Activated naive CD8-positive, alpha-beta T cell treated with anti-CD3 and anti-CD28 coated beads, Interleukin-2, amount 10 ng/mL, durations not matched to agents 7 days and 5 days (primary cell): ENCODE data around the gene RPUSD3. TPM values are rescaled to one million over a fixed set of nuclear protein-coding genes. Genes with fewer than 3 reads are reported as not detected.

Experiments used
- ATAC-seq: fragments of 150-1000 bp; cut with Tn5 transposase; one replicate; pipeline ENCODE4 v1.10.0; 2021; ENCODE audit warnings: low read depth, moderate library complexity
- POLR2A ChIA-PET: fragments of 350-600 bp; sonication (Branson Sonifier 250); formaldehyde crosslinking; loops from one replicate; lab custom pipeline; 2021; ENCODE audit warnings: antibody characterized with exemption; lab: Charles Lee
- DNase-seq: peaks from one replicate; pipeline ENCODE4 v3.0.0; 2021
- H3K27ac Mint-ChIP-seq: one replicate; pipeline ENCODE4 v1.8.0; 2022; ENCODE audit warnings: mild to moderate bottlenecking, mixed read lengths
- H3K27me3 Mint-ChIP-seq: one replicate; pipeline ENCODE4 v1.8.0; 2022; ENCODE audit warnings: mild to moderate bottlenecking, moderate library complexity, mixed read lengths
- H3K36me3 Mint-ChIP-seq: one replicate; pipeline ENCODE4 v1.8.0; 2021; ENCODE audit warnings: mild to moderate bottlenecking, mixed read lengths
- H3K4me1 Mint-ChIP-seq: one replicate; pipeline ENCODE4 v1.8.0; 2021; ENCODE audit warnings: mixed read lengths
- H3K4me3 Mint-ChIP-seq: one replicate; pipeline ENCODE4 v1.8.0; 2022; ENCODE audit warnings: mild to moderate bottlenecking, moderate library complexity, mixed read lengths
- H3K9me3 Mint-ChIP-seq: one replicate; pipeline ENCODE4 v1.8.0; 2021; ENCODE audit warnings: mixed read lengths
- total RNA-seq, 2 experiments: library from RNA; stranded (reverse); gene quantifications; one replicate each; pipeline ENCODE4 v1.2.3, GENCODE V29; 2021

Gene RPUSD3
- total RNA-seq, 2 experiments from 2014 or later = 46.3 to 50.8 TPM

- Mint-ChIP-seq H3K27ac (no peak overlapping the region), H3K4me3 (no peak overlapping the region), H3K9me3 (no peaks in the 10 kb centered on the region), H3K27me3 (no peaks in the 10 kb centered on the region), H3K36me3 (peaks cover 24% of the 10 kb centered on the region), H3K4me1 (peaks cover 7% of the 10 kb centered on the region)
- POLR2A ChIA-PET = interaction anchor here (0.9 to 1.3 kb wide), 2 partner anchors 9 to 18 kb away, joined by 3 read pairs; no protein-coding TSS in a partner anchor
- DNase-seq = no peak
- ATAC-seq = no peak
Measured at GRCh38 chr3:9837701-9838582, 5.9 kb downstream of the RPUSD3 start.

- Mint-ChIP-seq H3K27ac (no peak overlapping the region), H3K36me3 (peaks cover 24% of the 10 kb centered on the region), H3K9me3 (no peaks in the 10 kb centered on the region), H3K27me3 (no peaks in the 10 kb centered on the region), H3K4me1 (peaks cover 6% of the 10 kb centered on the region), H3K4me3 (no peak overlapping the region)
- no peak for ATAC-seq
- POLR2A ChIA-PET = no interaction called here
- no peak for DNase-seq
Measured at GRCh38 chr3:9834520-9835380, 9.1 kb downstream of the RPUSD3 start.

- Mint-ChIP-seq H3K27me3 (no peaks in the 10 kb centered on the region), H3K4me3 (no peak overlapping the region), H3K9me3 (no peaks in the 10 kb centered on the region), H3K36me3 (peaks cover 24% of the 10 kb centered on the region), H3K27ac (no peak overlapping the region), H3K4me1 (peaks cover 6% of the 10 kb centered on the region)
- ATAC-seq (no peak), DNase-seq (no peak)
- POLR2A ChIA-PET = interaction anchor here (2.4 kb wide), 1 partner anchor 25 kb away, joined by 6 read pairs; no protein-coding TSS in a partner anchor
Measured at GRCh38 chr3:9833078-9833477, 10.7 kb downstream of the RPUSD3 start.

- peak; percentile 51 for ATAC-seq
- no peak overlapping the region for H3K27ac Mint-ChIP-seq
- no peak for DNase-seq
- peaks cover 11% of the 10 kb centered on the region for H3K4me1 Mint-ChIP-seq
- no peaks in the 10 kb centered on the region for H3K27me3 Mint-ChIP-seq
- H3K4me3 Mint-ChIP-seq = no peak overlapping the region
- H3K36me3 Mint-ChIP-seq = peaks cover 17% of the 10 kb centered on the region
- POLR2A ChIA-PET = interaction anchor here (0.5 to 2.4 kb wide), 3 partner anchors 23 to 182 kb away, joined by 3 to 6 read pairs (median 3); no protein-coding TSS in a partner anchor
- H3K9me3 Mint-ChIP-seq = no peaks in the 10 kb centered on the region
Measured at GRCh38 chr3:9831253-9831652, 12.6 kb downstream of the RPUSD3 start.

GRCh38 chr3:9828801-9829755, 14.7 kb downstream of the RPUSD3 start:
- Mint-ChIP-seq H3K4me3 (no peak overlapping the region), H3K27me3 (no peaks in the 10 kb centered on the region), H3K27ac (no peak overlapping the region), H3K9me3 (no peaks in the 10 kb centered on the region), H3K36me3 (peaks cover 5% of the 10 kb centered on the region), H3K4me1 (peaks cover 11% of the 10 kb centered on the region)
- POLR2A ChIA-PET = interaction anchor here (0.6 kb wide), 1 partner anchor 354 kb away, joined by 3 read pairs; no protein-coding TSS in a partner anchor
- DNase-seq (no peak), ATAC-seq (no peak)

- peaks cover 5% of the 10 kb centered on the region for H3K36me3 Mint-ChIP-seq
- H3K4me1 Mint-ChIP-seq = peaks cover 11% of the 10 kb centered on the region
- POLR2A ChIA-PET = interaction anchor here (0.7 to 1.1 kb wide), 4 partner anchors 13 to 62 kb away, joined by 3 to 4 read pairs (median 4); partner anchors contain the start of gene ARPC4
- no peak for DNase-seq
- no peaks in the 10 kb centered on the region for H3K9me3 Mint-ChIP-seq
- no peaks in the 10 kb centered on the region for H3K27me3 Mint-ChIP-seq
- H3K4me3 Mint-ChIP-seq = no peak overlapping the region
- peak overlapping the region; percentile 48 for H3K27ac Mint-ChIP-seq
- peak; percentile 70 for ATAC-seq
Measured at GRCh38 chr3:9826815-9827573, 16.8 kb downstream of the RPUSD3 start.

- ATAC-seq = no peak
- DNase-seq = no peak
- Mint-ChIP-seq H3K27me3 (no peaks in the 10 kb centered on the region), H3K4me1 (peaks cover 6% of the 10 kb centered on the region), H3K27ac (no peak overlapping the region), H3K9me3 (no peaks in the 10 kb centered on the region), H3K4me3 (no peak overlapping the region), H3K36me3 (peaks cover 8% of the 10 kb centered on the region)
- POLR2A ChIA-PET = interaction anchor here (0.6 kb wide), 1 partner anchor 168 kb away, joined by 3 read pairs; no protein-coding TSS in a partner anchor
Measured at GRCh38 chr3:9825451-9826040, 18.3 kb downstream of the RPUSD3 start.

GRCh38 chr3:9820946-9821345, 22.9 kb downstream of the RPUSD3 start:
- DNase-seq (no peak), ATAC-seq (no peak)
- H3K4me1 Mint-ChIP-seq = no peaks in the 10 kb centered on the region
- no peak overlapping the region for H3K27ac Mint-ChIP-seq
- H3K9me3 Mint-ChIP-seq = no peaks in the 10 kb centered on the region
- POLR2A ChIA-PET = interaction anchor here (1.0 kb wide), 1 partner anchor 17 kb away, joined by 3 read pairs; no protein-coding TSS in a partner anchor
- H3K36me3 Mint-ChIP-seq = peaks cover 10% of the 10 kb centered on the region
- H3K27me3 Mint-ChIP-seq = no peaks in the 10 kb centered on the region
- no peak overlapping the region for H3K4me3 Mint-ChIP-seq

- H3K9me3 Mint-ChIP-seq = no peaks in the 10 kb centered on the region
- no peaks in the 10 kb centered on the region for H3K27me3 Mint-ChIP-seq
- POLR2A ChIA-PET = interaction anchor here (1.0 kb wide), 1 partner anchor 17 kb away, joined by 3 read pairs; no protein-coding TSS in a partner anchor
- DNase-seq (no peak), ATAC-seq (no peak)
- H3K36me3 Mint-ChIP-seq = peaks cover 10% of the 10 kb centered on the region
- H3K4me3 Mint-ChIP-seq = no peak overlapping the region
- H3K4me1 Mint-ChIP-seq = no peaks in the 10 kb centered on the region
- H3K27ac Mint-ChIP-seq = no peak overlapping the region
Measured at GRCh38 chr3:9820543-9820942, 23.3 kb downstream of the RPUSD3 start.

- no peak for DNase-seq
- Mint-ChIP-seq H3K9me3 (no peaks in the 10 kb centered on the region), H3K27ac (peak overlapping the region; percentile 14), H3K36me3 (peaks cover 10% of the 10 kb centered on the region), H3K4me3 (no peak overlapping the region), H3K4me1 (no peaks in the 10 kb centered on the region), H3K27me3 (no peaks in the 10 kb centered on the region)
- POLR2A ChIA-PET = no interaction called here
- ATAC-seq = no peak
Measured at GRCh38 chr3:9818666-9819335, 25.0 kb downstream of the RPUSD3 start.

- H3K4me3 Mint-ChIP-seq = no peak overlapping the region
- H3K4me1 Mint-ChIP-seq = no peaks in the 10 kb centered on the region
- no peak overlapping the region for H3K27ac Mint-ChIP-seq
- no peak for ATAC-seq
- no peaks in the 10 kb centered on the region for H3K9me3 Mint-ChIP-seq
- peaks cover 10% of the 10 kb centered on the region for H3K36me3 Mint-ChIP-seq
- H3K27me3 Mint-ChIP-seq = no peaks in the 10 kb centered on the region
- no peak for DNase-seq
- POLR2A ChIA-PET = no interaction called here
Measured at GRCh38 chr3:9817436-9817835, 26.4 kb downstream of the RPUSD3 start.
